Lower leg skin (tissue), 3 donors: ENCODE results near the gene ZRSR2.

Source experiments
- CTCF ChIP-seq, 3 donors: fragments of 450-650 bp; IDR thresholded peaks; one replicate each; pipeline ENCODE4 v1.5.1; 2016; ENCODE audit warnings: antibody characterized with exemption in 3 of 3, mild to moderate bottlenecking in 3 of 3, moderate library complexity in 2 of 3
- POLR2A ChIP-seq, 2 donors: fragments of 450-650 bp; IDR thresholded peaks; one replicate each; pipeline ENCODE4 v1.6.1; 2016 to 2017; ENCODE audit warnings: antibody characterized with exemption in 2 of 2, mild to moderate bottlenecking in 1 of 2, moderate library complexity in 1 of 2

GRCh38 chrX:15797707-15798106 is 7.4 kb downstream of the ZRSR2 start:
- TF ChIP-seq CTCF (IDR thresholded peaks at IDR 0.05) (no peak), POLR2A (IDR thresholded peaks at IDR 0.05) (no peak)
